ENCODE results near the gene MAPK1.

GRCh38 chr22:21759093-21759492 lies 108.4 kb downstream of the MAPK1 start:
- no peak for TF ChIP-seq EZH2 (IDR thresholded peaks at IDR 0.05)
- TF ChIP-seq POLR2AphosphoS5 (IDR thresholded peaks at IDR 0.05; ENCODE audit: borderline replicate concordance, low read depth, low read length) = no peak

Data from SK-N-MC (cell line).